H1 (cell line): ENCODE data around the gene CXCR4. TPM values are rescaled to one million over a fixed set of nuclear protein-coding genes. Genes with fewer than 3 reads are reported as not detected.

Experiments used
- CTCF ChIA-PET: fragments of 300-600 bp; sonication (Branson Sonifier 250); formaldehyde crosslinking; loops from one replicate; lab custom pipeline; 2021; ENCODE audit not compliant: partially characterized antibody; lab: Charles Lee
- POLR2A ChIA-PET: fragments of 300-600 bp; sonication (Branson Sonifier 250); formaldehyde crosslinking; loops from one replicate; lab custom pipeline; 2021; ENCODE audit warnings: inconsistent platforms; ENCODE audit not compliant: partially characterized antibody; lab: Charles Lee
- DNase-seq, 2 experiments: peaks; one replicate each; pipeline versions ENCODE4 v3.0.0 to v3.0.0-alpha.2; 2010 to 2022; ENCODE audit warnings: low spot score in 2 of 2, low read depth in 1 of 2, mixed read lengths in 1 of 2
- FAIRE-seq: peaks from 2 replicates; lab custom pipeline; 2011; peaks lifted over from hg19 to GRCh38; lab: Jason Lieb, UNC
- H2AFZ ChIP-seq: 2 replicates; pipeline ENCODE4 v1.8.1; 2012; ENCODE audit warnings: low read length, inconsistent platforms
- H2AK5ac ChIP-seq: 2 replicates; pipeline ENCODE4 v1.6.1; 2013; ENCODE audit warnings: low read depth, low read length
- H2BK120ac ChIP-seq: replicated peaks from 2 replicates; pipeline ENCODE3; 2013; ENCODE audit warnings: low read depth, low read length, inconsistent platforms
- H2BK12ac ChIP-seq: 2 replicates; pipeline ENCODE4 v1.6.1; 2013; ENCODE audit warnings: low read depth, low read length
- H2BK15ac ChIP-seq: 2 replicates; pipeline ENCODE4 v1.6.1; 2013; ENCODE audit warnings: low read length
- H2BK20ac ChIP-seq: 2 replicates; pipeline ENCODE4 v1.6.1; 2013; ENCODE audit warnings: low read length
- H2BK5ac ChIP-seq: 2 replicates; pipeline ENCODE4 v1.6.1; 2013; ENCODE audit warnings: low read depth, low read length
- H3K14ac ChIP-seq: 2 replicates; pipeline ENCODE4 v1.6.1; 2013; ENCODE audit warnings: inconsistent platforms; ENCODE audit not compliant: insufficient read length
- H3K18ac ChIP-seq: 2 replicates; pipeline ENCODE4 v1.6.1; 2013; ENCODE audit warnings: low read length; ENCODE audit errors: extremely low read depth
- H3K23ac ChIP-seq: 2 replicates; pipeline ENCODE4 v1.6.1; 2013; ENCODE audit warnings: inconsistent platforms; ENCODE audit not compliant: insufficient read length
- H3K23me2 ChIP-seq: 2 replicates; pipeline ENCODE4 v1.6.1; 2013; ENCODE audit warnings: low read depth, low read length
- H3K27ac ChIP-seq: 2 replicates; pipeline ENCODE4 v1.6.1; 2011; ENCODE audit warnings: low read depth, low read length, inconsistent platforms
- H3K27me3 ChIP-seq, 4 experiments: replicated peaks in 1 of 4; 1 replicate in 1 of 4; 2 replicates in 3 of 4; pipeline versions ENCODE4 v1.6.1 to v1.8.1; 2011 to 2013; ENCODE audit warnings: low read length in 3 of 4, mild to moderate bottlenecking in 3 of 4, inconsistent platforms in 2 of 4, mixed read lengths in 2 of 4, moderate library complexity in 1 of 4; ENCODE audit not compliant: control insufficient read depth in 3 of 4, insufficient read depth in 3 of 4; ENCODE audit errors: extremely low read depth in 1 of 4
- H3K36me3 ChIP-seq, 4 experiments: 2 replicates each; pipeline versions ENCODE4 v1.6.1 to v1.8.1; 2011 to 2013; ENCODE audit warnings: mild to moderate bottlenecking in 4 of 4, low read length in 3 of 4, moderate library complexity in 2 of 4, control low read depth in 1 of 4, inconsistent platforms in 1 of 4; ENCODE audit not compliant: insufficient read depth in 4 of 4, control insufficient read depth in 2 of 4
- H3K4ac ChIP-seq: replicated peaks from 2 replicates; pipeline ENCODE3; 2013; ENCODE audit warnings: low read length, low read depth, mixed read lengths, inconsistent platforms; ENCODE audit not compliant: insufficient read length
- H3K4me1 ChIP-seq, 4 experiments: replicated peaks in 1 of 4; 1 replicate in 1 of 4; 2 replicates in 3 of 4; pipeline versions ENCODE4 v1.6.1 to v1.8.1; 2011 to 2013; ENCODE audit warnings: low read length in 3 of 4, inconsistent platforms in 2 of 4, mixed read lengths in 1 of 4; ENCODE audit not compliant: insufficient read depth in 4 of 4, control insufficient read depth in 3 of 4
- H3K4me2 ChIP-seq, 2 experiments: 2 replicates each; pipeline versions ENCODE4 v1.6.1 to v1.8.1; 2011 to 2013; ENCODE audit warnings: low read depth in 2 of 2, low read length in 2 of 2, control low read depth in 1 of 2, inconsistent platforms in 1 of 2, mild to moderate bottlenecking in 1 of 2; ENCODE audit not compliant: insufficient read depth in 1 of 2
- H3K4me3 ChIP-seq, 4 experiments: fragments of 200-600, 300-600 bp in 1 of 4; sonication (generic), shearing (Covaris generic), sonication (Bioruptor Twin) in 1 of 4; 2 replicates each; pipeline versions ENCODE4 v1.5.1 to v1.8.1; 2011 to 2016; ENCODE audit warnings: low read length in 4 of 4, low read depth in 3 of 4, control low read depth in 2 of 4, inconsistent platforms in 2 of 4, mild to moderate bottlenecking in 2 of 4, mixed read lengths in 1 of 4, moderate library complexity in 1 of 4; ENCODE audit not compliant: insufficient read depth in 2 of 4; ENCODE audit errors: extremely low read depth in 1 of 4
- H3K56ac ChIP-seq: replicated peaks from 2 replicates; pipeline ENCODE3; 2013; ENCODE audit warnings: low read depth, mild to moderate bottlenecking, mixed read lengths, low read length, inconsistent platforms; ENCODE audit not compliant: insufficient read length
- H3K79me1 ChIP-seq: 2 replicates; pipeline ENCODE4 v1.6.1; 2013; ENCODE audit warnings: low read depth, low read length, control low read depth
- H3K79me2 ChIP-seq, 2 experiments: 2 replicates each; pipeline versions ENCODE4 v1.6.1 to v1.8.1; 2012 to 2013; ENCODE audit warnings: low read length in 2 of 2, mild to moderate bottlenecking in 2 of 2, inconsistent platforms in 1 of 2; ENCODE audit not compliant: insufficient read depth in 2 of 2, control insufficient read depth in 1 of 2
- H3K9ac ChIP-seq, 4 experiments: replicated peaks in 1 of 4; 1 replicate in 1 of 4; 2 replicates in 3 of 4; pipeline versions ENCODE4 v1.6.1 to v1.8.1; 2011 to 2013; ENCODE audit warnings: low read depth in 3 of 4, low read length in 3 of 4, control low read depth in 2 of 4, mild to moderate bottlenecking in 2 of 4, moderate library complexity in 2 of 4, inconsistent platforms in 1 of 4; ENCODE audit errors: extremely low read depth in 1 of 4
- H3K9me3 ChIP-seq, 2 experiments: 2 replicates each; pipeline versions ENCODE4 v1.6.1 to v1.8.1; 2012 to 2013; ENCODE audit warnings: mild to moderate bottlenecking in 2 of 2, moderate library complexity in 2 of 2, control low read depth in 1 of 2, inconsistent platforms in 1 of 2, low read depth in 1 of 2, low read length in 1 of 2, mixed read lengths in 1 of 2; ENCODE audit not compliant: insufficient read depth in 2 of 2
- H4K20me1 ChIP-seq, 2 experiments: replicated peaks in 1 of 2; 2 replicates each; pipeline versions ENCODE3 to v1.8.1; 2011 to 2013; ENCODE audit warnings: inconsistent platforms in 2 of 2, low read length in 2 of 2, mild to moderate bottlenecking in 1 of 2; ENCODE audit not compliant: insufficient read depth in 2 of 2, control insufficient read depth in 1 of 2
- H4K5ac ChIP-seq: 2 replicates; pipeline ENCODE4 v1.6.1; 2013; ENCODE audit warnings: low read length, low read depth, mixed read lengths, inconsistent platforms; ENCODE audit not compliant: insufficient read length
- H4K8ac ChIP-seq: 2 replicates; pipeline ENCODE4 v1.8.0; 2013; ENCODE audit warnings: mild to moderate bottlenecking, moderate library complexity, low read length, inconsistent platforms; ENCODE audit not compliant: insufficient read depth; ENCODE audit errors: extremely low read depth
- H4K91ac ChIP-seq: replicated peaks from 2 replicates; pipeline ENCODE3; 2013; ENCODE audit warnings: low read length, mixed read lengths, inconsistent platforms; ENCODE audit not compliant: insufficient read length
- CBX5 ChIP-seq: fragments of 300-800, 300-1000 bp; sonication (generic); IDR thresholded peaks from 2 replicates; pipeline ENCODE4 v1.7.1; 2016; ENCODE audit warnings: antibody characterized with exemption, low read length, low read depth
- CREB1 ChIP-seq: IDR thresholded peaks from 2 replicates; pipeline ENCODE4 v1.6.1; 2012; ENCODE audit warnings: inconsistent platforms
- GTF2F1 ChIP-seq: IDR thresholded peaks from 2 replicates; pipeline ENCODE4 v1.6.1; 2012; ENCODE audit warnings: low read depth, low read length, improper control_type of control experiment, borderline replicate concordance
- KDM4A ChIP-seq: IDR thresholded peaks from one replicate; pipeline ENCODE4 v1.7.1; 2012; ENCODE audit warnings: low read depth, mild to moderate bottlenecking, moderate library complexity, low read length, inconsistent platforms; ENCODE audit not compliant: severe bottlenecking
- KDM5A ChIP-seq: fragments of 200-600 bp; IDR thresholded peaks from 2 replicates; pipeline ENCODE4 v1.7.1; 2012; ENCODE audit warnings: mild to moderate bottlenecking, low read length, inconsistent platforms, mixed read lengths
- RAD21 ChIP-seq, 2 experiments: IDR thresholded peaks in 1 of 2; conservative IDR thresholded peaks in 1 of 2; 2 replicates each; pipeline ENCODE4 v1.6.1; 2011; ENCODE audit warnings: low read depth in 2 of 2, low read length in 2 of 2, improper control_type of control experiment in 1 of 2, inconsistent platforms in 1 of 2, mild to moderate bottlenecking in 1 of 2, moderate library complexity in 1 of 2
- RFX5 ChIP-seq: IDR thresholded peaks from 2 replicates; pipeline ENCODE4 v1.6.1; 2011; ENCODE audit warnings: low read depth, low read length, improper control_type of control experiment, borderline replicate concordance
- SIN3A ChIP-seq, 2 experiments: IDR thresholded peaks in 1 of 2; conservative IDR thresholded peaks in 1 of 2; 2 replicates each; pipeline ENCODE4 v1.6.1; 2011 to 2012; ENCODE audit warnings: low read length in 2 of 2, improper control_type of control experiment in 1 of 2, low read depth in 1 of 2, mild to moderate bottlenecking in 1 of 2
- SIRT6 ChIP-seq: IDR thresholded peaks from one replicate; pipeline ENCODE4 v1.7.1; 2012; ENCODE audit warnings: low read length, inconsistent platforms
- SIX5 ChIP-seq: IDR thresholded peaks from 2 replicates; pipeline ENCODE4 v1.6.1; 2011; ENCODE audit warnings: mild to moderate bottlenecking, low read depth, low read length
- SRF ChIP-seq: IDR thresholded peaks from 2 replicates; pipeline ENCODE4 v1.6.1; 2011; ENCODE audit warnings: mild to moderate bottlenecking, low read depth, low read length, moderate library complexity
- YY1 ChIP-seq: IDR thresholded peaks from 2 replicates; pipeline ENCODE4 v1.6.1; 2011; ENCODE audit warnings: low read depth, mild to moderate bottlenecking, low read length
- WGBS, 2 experiments: shearing (Covaris generic) in 1 of 2; methylation state at CpG; one replicate each; pipeline versions ENCODE4 v1.1.6 to v1.1.7; 2013 to 2015; ENCODE audit warnings: low lambda C conversion rate in 2 of 2, mixed read lengths in 2 of 2, inconsistent platforms in 1 of 2, low coverage in 1 of 2, missing lambda C conversion rate in 1 of 2; ENCODE audit not compliant: insufficient replicate concordance in 2 of 2, insufficient coverage in 1 of 2, insufficient read length in 1 of 2; ENCODE audit errors: extremely low coverage in 1 of 2, missing lambda C conversion rate in 1 of 2; 5-methylcytosine and 5-hydroxymethylcytosine counted together
- polyA plus RNA-seq, 7 experiments: library from polyadenylated mRNA; depleted of rRNA in 3 of 7; stranded (reverse) in 5 of 7; unstranded in 2 of 7; fragments of >200 nt in 5 of 7; fragments of 200-250 nt in 2 of 7; gene quantifications; 1 replicate in 5 of 7; 2 replicates in 1 of 7; 4 replicates in 1 of 7; pipeline versions ENCODE4 v1.2.1 to v1.2.3, GENCODE V29; 2011 to 2013; ENCODE audit warnings: missing spikeins in 2 of 7, mixed read lengths in 2 of 7
- total RNA-seq: library from RNA; stranded (reverse); fragmentation: NEBNext Ultra II Directional; extraction: Animal tissue kit (Norgen Biotek cat#: 25700); gene quantifications from 2 replicates; pipeline ENCODE4 v1.2.1, GENCODE V29; 2021
- TF ChIP-seq, protein P1 (sequence below): IDR thresholded peaks from 2 replicates; pipeline ENCODE4 v1.6.1; 2011; ENCODE audit warnings: low read length, improper control_type of control experiment

CXCR4 gene
- total and polyA plus RNA-seq, 2 of the 8 experiments (the other 6 are each of a cell fraction or from before 2014, with no cell fraction given): 1.8 to 2.8 TPM

- H3K4ac ChIP-seq: no peak overlapping the region
- H3K27ac ChIP-seq: no peak overlapping the region
- WGBS, 2 experiments: 94% methylated on average over 2 of the region's 2 CpGs; no CpG with 5 or more reads in 1 of the 2 experiments
- no peak overlapping the region for H3K9ac ChIP-seq
- no peak overlapping the region for H3K56ac ChIP-seq
- no peak overlapping the region for H2BK120ac ChIP-seq
- no peak overlapping the region for H2BK20ac ChIP-seq
- no peak overlapping the region for H2BK12ac ChIP-seq
- H4K5ac ChIP-seq: no peak overlapping the region
- H3K4me3 ChIP-seq: no peak overlapping the region
- no peaks in the 10 kb centered on the region for H3K23me2 ChIP-seq
- no peak overlapping the region for H2AFZ ChIP-seq
- no peak overlapping the region for H3K4me2 ChIP-seq
- ChIA-PET POLR2A (no interaction called here), CTCF (interaction anchor here (1.7 to 3.0 kb wide), 3 partner anchors 11 to 304 kb away, joined by 6 to 12 read pairs (median 6); no protein-coding TSS in a partner anchor)
- H3K36me3 ChIP-seq: no peaks in the 10 kb centered on the region
- no peak overlapping the region for H3K14ac ChIP-seq
- no peaks in the 10 kb centered on the region for H4K20me1 ChIP-seq
- no peak overlapping the region for H4K8ac ChIP-seq
- H3K9me3 ChIP-seq: 0 out of 4 replicates have a peak, but pooled peaks cover 0 to 4% of the 10 kb centered on the region in 2 experiments
- no peak overlapping the region for H3K23ac ChIP-seq
- no peaks in the 10 kb centered on the region for H3K79me2 ChIP-seq
- H3K79me1 ChIP-seq: no peaks in the 10 kb centered on the region
- no peaks in the 10 kb centered on the region; a peak in 1 of 7 replicates for H3K27me3 ChIP-seq
- no peak overlapping the region for H2BK5ac ChIP-seq
- no peaks in the 10 kb centered on the region; a peak in 1 of 7 replicates for H3K4me1 ChIP-seq
- H2AK5ac ChIP-seq: no peak overlapping the region
- no peak overlapping the region for H3K18ac ChIP-seq
- FAIRE-seq: no peak
- no peak overlapping the region for H4K91ac ChIP-seq
- DNase-seq: no peak
- H2BK15ac ChIP-seq: no peak overlapping the region
- TF ChIP-seq KDM4A: no peak
- TF ChIP-seq CREB1: no peak
- no peak for TF ChIP-seq KDM5A
- TF ChIP-seq GTF2F1: no peak
- no peak for TF ChIP-seq RFX5
- TF ChIP-seq, protein P1, sequence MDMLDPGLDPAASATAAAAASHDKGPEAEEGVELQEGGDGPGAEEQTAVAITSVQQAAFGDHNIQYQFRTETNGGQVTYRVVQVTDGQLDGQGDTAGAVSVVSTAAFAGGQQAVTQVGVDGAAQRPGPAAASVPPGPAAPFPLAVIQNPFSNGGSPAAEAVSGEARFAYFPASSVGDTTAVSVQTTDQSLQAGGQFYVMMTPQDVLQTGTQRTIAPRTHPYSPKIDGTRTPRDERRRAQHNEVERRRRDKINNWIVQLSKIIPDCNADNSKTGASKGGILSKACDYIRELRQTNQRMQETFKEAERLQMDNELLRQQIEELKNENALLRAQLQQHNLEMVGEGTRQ: no peak
- no peak for TF ChIP-seq YY1
- TF ChIP-seq SRF: no peak
- no peak for TF ChIP-seq CBX5
- TF ChIP-seq SIRT6: no peak
- no peak for TF ChIP-seq SIN3A (conservative IDR thresholded peaks at IDR 0.05 in 1 of 2, IDR thresholded peaks at IDR 0.05 in 1 of 2; ENCODE audit: low read depth in 1 of 2, low read length in 2 of 2)
- TF ChIP-seq SIX5: no peak
- no peak for TF ChIP-seq RAD21 (IDR thresholded peaks at IDR 0.05 in 1 of 2, conservative IDR thresholded peaks at IDR 0.05 in 1 of 2; ENCODE audit: low read depth in 2 of 2, low read length in 2 of 2)
Measured at GRCh38 chr2:136080114-136080513, 37.8 kb downstream of the CXCR4 start.
